Measurements from ENCODE around the gene APBB1IP.
"Not testable (repeated sequence)": the region's sequence is repeated elsewhere in the genome, so short reads cannot be mapped to it uniquely, and the experiment has no call there.

DNA sequence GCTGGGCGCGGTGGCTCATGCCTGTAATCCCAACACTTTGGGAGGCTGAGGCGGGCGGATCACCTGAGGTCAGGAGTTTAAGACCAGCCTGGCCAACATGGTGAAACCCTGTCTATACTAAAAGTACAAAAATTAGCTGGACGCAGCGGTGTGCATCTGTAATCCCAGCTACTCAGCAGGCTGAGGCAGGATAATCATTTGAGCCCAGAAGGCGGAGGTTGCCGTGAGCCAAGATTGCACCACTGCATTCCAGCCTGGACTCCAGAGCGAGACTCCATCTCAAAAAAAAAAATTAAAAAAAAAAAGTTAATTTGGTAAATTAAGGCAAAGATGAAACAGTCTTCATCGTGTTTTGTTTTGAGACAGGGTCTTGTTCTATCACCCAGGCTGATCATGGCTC, 66.3 kb downstream of the APBB1IP start:
- TF ChIP-seq PHF8 (IDR thresholded peaks at IDR 0.05; ENCODE audit: borderline replicate concordance, low read length); POLR2AphosphoS5 (IDR thresholded peaks at IDR 0.05; ENCODE audit: control insufficient read depth, insufficient read depth, low read depth, low read length); PBX2 (CRISPR knock-in tag; IDR thresholded peaks at IDR 0.05; ENCODE audit: low read depth); PBX2 (tag; conservative IDR thresholded peaks at IDR 0.05; ENCODE audit: low read depth); HDGF (IDR thresholded peaks at IDR 0.05); NFIX (CRISPR knock-in tag; IDR thresholded peaks at IDR 0.05; ENCODE audit: low read depth); EZH2 (IDR thresholded peaks at IDR 0.05; ENCODE audit: borderline replicate concordance, low read depth, low read length); ELK1 (CRISPR knock-in tag; IDR thresholded peaks at IDR 0.05); SMAD3 (CRISPR knock-in tag; conservative IDR thresholded peaks at IDR 0.05); POLR2A (conservative IDR thresholded peaks at IDR 0.05): not testable (repeated sequence)
- TF ChIP-seq, protein P1, sequence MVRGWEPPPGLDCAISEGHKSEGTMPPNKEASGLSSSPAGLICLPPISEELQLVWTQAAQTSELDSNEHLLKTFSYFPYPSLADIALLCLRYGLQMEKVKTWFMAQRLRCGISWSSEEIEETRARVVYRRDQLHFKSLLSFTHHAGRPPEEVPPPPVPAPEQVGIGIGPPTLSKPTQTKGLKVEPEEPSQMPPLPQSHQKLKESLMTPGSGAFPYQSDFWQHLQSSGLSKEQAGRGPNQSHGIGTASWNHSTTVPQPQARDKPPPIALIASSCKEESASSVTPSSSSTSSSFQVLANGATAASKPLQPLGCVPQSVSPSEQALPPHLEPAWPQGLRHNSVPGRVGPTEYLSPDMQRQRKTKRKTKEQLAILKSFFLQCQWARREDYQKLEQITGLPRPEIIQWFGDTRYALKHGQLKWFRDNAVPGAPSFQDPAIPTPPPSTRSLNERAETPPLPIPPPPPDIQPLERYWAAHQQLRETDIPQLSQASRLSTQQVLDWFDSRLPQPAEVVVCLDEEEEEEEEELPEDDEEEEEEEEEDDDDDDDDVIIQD (CRISPR knock-in tag; IDR thresholded peaks at IDR 0.05): not testable (repeated sequence)

All from K562 (cell line).